Thymus (tissue), 11 donors: Measurements from ENCODE around the gene GNAO1. TPM values are rescaled to one million over a fixed set of nuclear protein-coding genes. Genes with fewer than 3 reads are reported as not detected.

Experiments used
- DNase-seq, 9 donors: peaks; one replicate each; pipeline ENCODE4 v3.0.0-alpha.2; 2013; ENCODE audit warnings: low spot score in 9 of 9, low read depth in 6 of 9, missing footprints in 1 of 9
- H3K27ac ChIP-seq, 2 donors: one replicate each; pipeline ENCODE4 v1.5.1; 2013; ENCODE audit warnings: control low read depth in 1 of 2, low read depth in 1 of 2, low read length in 1 of 2, mild to moderate bottlenecking in 1 of 2, moderate library complexity in 1 of 2
- H3K27me3 ChIP-seq, 2 donors: one replicate each; pipeline ENCODE4 v1.5.1; 2013; ENCODE audit warnings: low read length in 1 of 2; ENCODE audit not compliant: control insufficient read depth in 2 of 2, insufficient read depth in 1 of 2
- H3K36me3 ChIP-seq, 2 donors: one replicate each; pipeline ENCODE4 v1.5.1; 2013; ENCODE audit warnings: low read length in 1 of 2, mild to moderate bottlenecking in 1 of 2, moderate library complexity in 1 of 2; ENCODE audit not compliant: control insufficient read depth in 2 of 2, insufficient read depth in 2 of 2
- H3K4me1 ChIP-seq, 2 donors: one replicate each; pipeline ENCODE4 v1.5.1; 2013; ENCODE audit warnings: low read length in 2 of 2; ENCODE audit not compliant: control insufficient read depth in 2 of 2, insufficient read depth in 2 of 2
- H3K4me3 ChIP-seq, 2 donors: one replicate each; pipeline ENCODE4 v1.5.1; 2013; ENCODE audit warnings: low read length in 2 of 2, control low read depth in 1 of 2, mild to moderate bottlenecking in 1 of 2
- H3K9me3 ChIP-seq, 2 donors: one replicate each; pipeline ENCODE4 v1.5.1; 2013; ENCODE audit warnings: low read length in 1 of 2, mild to moderate bottlenecking in 1 of 2; ENCODE audit not compliant: control insufficient read depth in 2 of 2, insufficient read depth in 1 of 2
- WGBS: extraction: QIAGEN DNeasy Blood & Tissue Kit; methylation state at CpG from one replicate; pipeline ENCODE4 v1.1.7; 2013; 5-methylcytosine and 5-hydroxymethylcytosine counted together
- polyA plus RNA-seq: library from polyadenylated mRNA; stranded (reverse); fragments of 200-250 nt; gene quantifications from one replicate; pipeline ENCODE4 v1.2.3, GENCODE V29; 2013
- total RNA-seq: library from RNA; stranded (reverse); fragments of 120-200 nt; gene quantifications from one replicate; pipeline ENCODE4 v1.2.4, GENCODE V29; 2013
- donor health status: healthy.

GNAO1 gene
- total and polyA plus RNA-seq, 2 donors: 0.24 to 2.2 TPM

- H3K9me3 ChIP-seq: no peaks in the 10 kb centered on the region
- H3K36me3 ChIP-seq: no peaks in the 10 kb centered on the region
- no peak overlapping the region for H3K4me3 ChIP-seq
- no peaks in the 10 kb centered on the region for H3K4me1 ChIP-seq
- H3K27me3 ChIP-seq: peaks cover 0 to 4% of the 10 kb centered on the region in 2 donors
- DNase-seq: no peak
- no peak overlapping the region for H3K27ac ChIP-seq
Observed at GRCh38 chr16:56181401-56181800, 9.9 kb upstream of the GNAO1 start.

- Histone ChIP-seq H3K4me1 (no peaks in the 10 kb centered on the region), H3K27me3 (peaks cover 10 to 16% of the 10 kb centered on the region in 2 donors), H3K4me3 (no peak overlapping the region), H3K9me3 (no peaks in the 10 kb centered on the region), H3K27ac (no peak overlapping the region), H3K36me3 (no peaks in the 10 kb centered on the region)
- DNase-seq: no peak
- WGBS: 97% methylated on average over 2 of the region's 2 CpGs
Observed at GRCh38 chr16:56183266-56183665, 8.0 kb upstream of the GNAO1 start.

GRCh38 chr16:56190048-56190676 is 1.1 kb upstream of the GNAO1 start:
- Histone ChIP-seq H3K36me3 (no peaks in the 10 kb centered on the region), H3K9me3 (no peaks in the 10 kb centered on the region), H3K4me3 (peak overlapping the region in 1 of 2 donors; percentile 69), H3K27ac (no peak overlapping the region), H3K27me3 (peaks cover 75 to 82% of the 10 kb centered on the region in 2 donors), H3K4me1 (peaks cover 10 to 23% of the 10 kb centered on the region in 2 donors)
- 12% methylated on average over 18 of the region's 18 CpGs for WGBS
- no peak for DNase-seq

- Histone ChIP-seq H3K4me1 (peaks cover 10 to 23% of the 10 kb centered on the region in 2 donors), H3K27ac (no peak overlapping the region), H3K4me3 (peak overlapping the region in 1 of 2 donors; percentile 69), H3K9me3 (no peaks in the 10 kb centered on the region), H3K36me3 (no peaks in the 10 kb centered on the region), H3K27me3 (peaks cover 75 to 88% of the 10 kb centered on the region in 2 donors)
- DNase-seq: no peak
- WGBS: 2% methylated on average over 50 of the region's 50 CpGs
Observed at GRCh38 chr16:56190677-56191155, 573 bp upstream of the GNAO1 start.

- no peaks in the 10 kb centered on the region for H3K36me3 ChIP-seq
- H3K27ac ChIP-seq: no peak overlapping the region
- H3K4me3 ChIP-seq: peak overlapping the region; percentile 40 to 69
- H3K27me3 ChIP-seq: peaks cover 72 to 90% of the 10 kb centered on the region in 2 donors
- WGBS: 2% methylated on average over 46 of the region's 46 CpGs
- no peaks in the 10 kb centered on the region for H3K9me3 ChIP-seq
- DNase-seq: no peak
- peaks cover 10 to 23% of the 10 kb centered on the region in 2 donors for H3K4me1 ChIP-seq
Observed at GRCh38 chr16:56191835-56192634, 746 bp downstream of the GNAO1 start.

GRCh38 chr16:56192635-56192945 is 1.3 kb downstream of the GNAO1 start:
- peak overlapping the region in 1 of 2 donors; percentile 69 for H3K4me3 ChIP-seq
- no peak for DNase-seq
- WGBS: 22% methylated on average over 6 of the region's 6 CpGs
- H3K27me3 ChIP-seq: peaks cover 68 to 89% of the 10 kb centered on the region in 2 donors
- no peak overlapping the region for H3K27ac ChIP-seq
- peaks cover 10 to 23% of the 10 kb centered on the region in 2 donors for H3K4me1 ChIP-seq
- H3K36me3 ChIP-seq: no peaks in the 10 kb centered on the region
- no peaks in the 10 kb centered on the region for H3K9me3 ChIP-seq

GRCh38 chr16:56192986-56193945 is 2.0 kb downstream of the GNAO1 start:
- WGBS: 21% methylated on average over 33 of the region's 33 CpGs
- H3K27me3 ChIP-seq: peaks cover 64 to 83% of the 10 kb centered on the region in 2 donors
- no peaks in the 10 kb centered on the region for H3K9me3 ChIP-seq
- DNase-seq: peak in 1 of 9 donors; percentile 26
- no peaks in the 10 kb centered on the region for H3K36me3 ChIP-seq
- no peak overlapping the region for H3K4me3 ChIP-seq
- peaks cover 10 to 23% of the 10 kb centered on the region in 2 donors for H3K4me1 ChIP-seq
- no peak overlapping the region for H3K27ac ChIP-seq

GRCh38 chr16:56193951-56194726 is 2.9 kb downstream of the GNAO1 start:
- Histone ChIP-seq H3K27ac (no peak overlapping the region), H3K36me3 (no peaks in the 10 kb centered on the region), H3K4me3 (peak overlapping the region; percentile 23 to 42), H3K4me1 (peaks cover 10 to 28% of the 10 kb centered on the region in 2 donors), H3K27me3 (peaks cover 56 to 74% of the 10 kb centered on the region in 2 donors), H3K9me3 (no peaks in the 10 kb centered on the region)
- DNase-seq: peak; percentile 50 to 90 (median 76)
- 5% methylated on average over 48 of the region's 48 CpGs for WGBS
